H1 (cell line): Measurements from ENCODE around the gene IL12RB2. TPM values are rescaled to one million over a fixed set of nuclear protein-coding genes. Genes with fewer than 3 reads are reported as not detected.
"Not testable (repeated sequence)": the region's sequence is repeated elsewhere in the genome, so short reads cannot be mapped to it uniquely, and the experiment has no call there.

Source experiments
- CTCF ChIA-PET: fragments of 300-600 bp; sonication (Branson Sonifier 250); formaldehyde crosslinking; loops from one replicate; lab custom pipeline; 2021; ENCODE audit not compliant: partially characterized antibody; lab: Charles Lee
- POLR2A ChIA-PET: fragments of 300-600 bp; sonication (Branson Sonifier 250); formaldehyde crosslinking; loops from one replicate; lab custom pipeline; 2021; ENCODE audit warnings: inconsistent platforms; ENCODE audit not compliant: partially characterized antibody; lab: Charles Lee
- DNase-seq, 2 experiments: peaks; one replicate each; pipeline versions ENCODE4 v3.0.0 to v3.0.0-alpha.2; 2010 to 2022; ENCODE audit warnings: low spot score in 2 of 2, low read depth in 1 of 2, mixed read lengths in 1 of 2
- FAIRE-seq: peaks from 2 replicates; lab custom pipeline; 2011; peaks lifted over from hg19 to GRCh38; lab: Jason Lieb, UNC
- H2AFZ ChIP-seq: 2 replicates; pipeline ENCODE4 v1.8.1; 2012; ENCODE audit warnings: low read length, inconsistent platforms
- H2AK5ac ChIP-seq: 2 replicates; pipeline ENCODE4 v1.6.1; 2013; ENCODE audit warnings: low read depth, low read length
- H2BK120ac ChIP-seq: replicated peaks from 2 replicates; pipeline ENCODE3; 2013; ENCODE audit warnings: low read depth, low read length, inconsistent platforms
- H2BK12ac ChIP-seq: 2 replicates; pipeline ENCODE4 v1.6.1; 2013; ENCODE audit warnings: low read depth, low read length
- H2BK15ac ChIP-seq: 2 replicates; pipeline ENCODE4 v1.6.1; 2013; ENCODE audit warnings: low read length
- H2BK20ac ChIP-seq: 2 replicates; pipeline ENCODE4 v1.6.1; 2013; ENCODE audit warnings: low read length
- H2BK5ac ChIP-seq: 2 replicates; pipeline ENCODE4 v1.6.1; 2013; ENCODE audit warnings: low read depth, low read length
- H3K14ac ChIP-seq: 2 replicates; pipeline ENCODE4 v1.6.1; 2013; ENCODE audit warnings: inconsistent platforms; ENCODE audit not compliant: insufficient read length
- H3K18ac ChIP-seq: 2 replicates; pipeline ENCODE4 v1.6.1; 2013; ENCODE audit warnings: low read length; ENCODE audit errors: extremely low read depth
- H3K23ac ChIP-seq: 2 replicates; pipeline ENCODE4 v1.6.1; 2013; ENCODE audit warnings: inconsistent platforms; ENCODE audit not compliant: insufficient read length
- H3K23me2 ChIP-seq: 2 replicates; pipeline ENCODE4 v1.6.1; 2013; ENCODE audit warnings: low read depth, low read length
- H3K27ac ChIP-seq: 2 replicates; pipeline ENCODE4 v1.6.1; 2011; ENCODE audit warnings: low read depth, low read length, inconsistent platforms
- H3K27me3 ChIP-seq, 4 experiments: replicated peaks in 1 of 4; 1 replicate in 1 of 4; 2 replicates in 3 of 4; pipeline versions ENCODE4 v1.6.1 to v1.8.1; 2011 to 2013; ENCODE audit warnings: low read length in 3 of 4, mild to moderate bottlenecking in 3 of 4, inconsistent platforms in 2 of 4, mixed read lengths in 2 of 4, moderate library complexity in 1 of 4; ENCODE audit not compliant: control insufficient read depth in 3 of 4, insufficient read depth in 3 of 4; ENCODE audit errors: extremely low read depth in 1 of 4
- H3K36me3 ChIP-seq, 4 experiments: 2 replicates each; pipeline versions ENCODE4 v1.6.1 to v1.8.1; 2011 to 2013; ENCODE audit warnings: mild to moderate bottlenecking in 4 of 4, low read length in 3 of 4, moderate library complexity in 2 of 4, control low read depth in 1 of 4, inconsistent platforms in 1 of 4; ENCODE audit not compliant: insufficient read depth in 4 of 4, control insufficient read depth in 2 of 4
- H3K4ac ChIP-seq: replicated peaks from 2 replicates; pipeline ENCODE3; 2013; ENCODE audit warnings: low read length, low read depth, mixed read lengths, inconsistent platforms; ENCODE audit not compliant: insufficient read length
- H3K4me1 ChIP-seq, 4 experiments: replicated peaks in 1 of 4; 1 replicate in 1 of 4; 2 replicates in 3 of 4; pipeline versions ENCODE4 v1.6.1 to v1.8.1; 2011 to 2013; ENCODE audit warnings: low read length in 3 of 4, inconsistent platforms in 2 of 4, mixed read lengths in 1 of 4; ENCODE audit not compliant: insufficient read depth in 4 of 4, control insufficient read depth in 3 of 4
- H3K4me2 ChIP-seq, 2 experiments: 2 replicates each; pipeline versions ENCODE4 v1.6.1 to v1.8.1; 2011 to 2013; ENCODE audit warnings: low read depth in 2 of 2, low read length in 2 of 2, control low read depth in 1 of 2, inconsistent platforms in 1 of 2, mild to moderate bottlenecking in 1 of 2; ENCODE audit not compliant: insufficient read depth in 1 of 2
- H3K4me3 ChIP-seq, 4 experiments: fragments of 200-600, 300-600 bp in 1 of 4; sonication (generic), shearing (Covaris generic), sonication (Bioruptor Twin) in 1 of 4; 2 replicates each; pipeline versions ENCODE4 v1.5.1 to v1.8.1; 2011 to 2016; ENCODE audit warnings: low read length in 4 of 4, low read depth in 3 of 4, control low read depth in 2 of 4, inconsistent platforms in 2 of 4, mild to moderate bottlenecking in 2 of 4, mixed read lengths in 1 of 4, moderate library complexity in 1 of 4; ENCODE audit not compliant: insufficient read depth in 2 of 4; ENCODE audit errors: extremely low read depth in 1 of 4
- H3K56ac ChIP-seq: replicated peaks from 2 replicates; pipeline ENCODE3; 2013; ENCODE audit warnings: low read depth, mild to moderate bottlenecking, mixed read lengths, low read length, inconsistent platforms; ENCODE audit not compliant: insufficient read length
- H3K79me1 ChIP-seq: 2 replicates; pipeline ENCODE4 v1.6.1; 2013; ENCODE audit warnings: low read depth, low read length, control low read depth
- H3K79me2 ChIP-seq, 2 experiments: 2 replicates each; pipeline versions ENCODE4 v1.6.1 to v1.8.1; 2012 to 2013; ENCODE audit warnings: low read length in 2 of 2, mild to moderate bottlenecking in 2 of 2, inconsistent platforms in 1 of 2; ENCODE audit not compliant: insufficient read depth in 2 of 2, control insufficient read depth in 1 of 2
- H3K9ac ChIP-seq, 4 experiments: replicated peaks in 1 of 4; 1 replicate in 1 of 4; 2 replicates in 3 of 4; pipeline versions ENCODE4 v1.6.1 to v1.8.1; 2011 to 2013; ENCODE audit warnings: low read depth in 3 of 4, low read length in 3 of 4, control low read depth in 2 of 4, mild to moderate bottlenecking in 2 of 4, moderate library complexity in 2 of 4, inconsistent platforms in 1 of 4; ENCODE audit errors: extremely low read depth in 1 of 4
- H3K9me3 ChIP-seq, 2 experiments: 2 replicates each; pipeline versions ENCODE4 v1.6.1 to v1.8.1; 2012 to 2013; ENCODE audit warnings: mild to moderate bottlenecking in 2 of 2, moderate library complexity in 2 of 2, control low read depth in 1 of 2, inconsistent platforms in 1 of 2, low read depth in 1 of 2, low read length in 1 of 2, mixed read lengths in 1 of 2; ENCODE audit not compliant: insufficient read depth in 2 of 2
- H4K20me1 ChIP-seq, 2 experiments: replicated peaks in 1 of 2; 2 replicates each; pipeline versions ENCODE3 to v1.8.1; 2011 to 2013; ENCODE audit warnings: inconsistent platforms in 2 of 2, low read length in 2 of 2, mild to moderate bottlenecking in 1 of 2; ENCODE audit not compliant: insufficient read depth in 2 of 2, control insufficient read depth in 1 of 2
- H4K5ac ChIP-seq: 2 replicates; pipeline ENCODE4 v1.6.1; 2013; ENCODE audit warnings: low read length, low read depth, mixed read lengths, inconsistent platforms; ENCODE audit not compliant: insufficient read length
- H4K8ac ChIP-seq: 2 replicates; pipeline ENCODE4 v1.8.0; 2013; ENCODE audit warnings: mild to moderate bottlenecking, moderate library complexity, low read length, inconsistent platforms; ENCODE audit not compliant: insufficient read depth; ENCODE audit errors: extremely low read depth
- H4K91ac ChIP-seq: replicated peaks from 2 replicates; pipeline ENCODE3; 2013; ENCODE audit warnings: low read length, mixed read lengths, inconsistent platforms; ENCODE audit not compliant: insufficient read length
- WGBS, 2 experiments: shearing (Covaris generic) in 1 of 2; methylation state at CpG; one replicate each; pipeline versions ENCODE4 v1.1.6 to v1.1.7; 2013 to 2015; ENCODE audit warnings: low lambda C conversion rate in 2 of 2, mixed read lengths in 2 of 2, inconsistent platforms in 1 of 2, low coverage in 1 of 2, missing lambda C conversion rate in 1 of 2; ENCODE audit not compliant: insufficient replicate concordance in 2 of 2, insufficient coverage in 1 of 2, insufficient read length in 1 of 2; ENCODE audit errors: extremely low coverage in 1 of 2, missing lambda C conversion rate in 1 of 2; 5-methylcytosine and 5-hydroxymethylcytosine counted together
- polyA plus RNA-seq, 7 experiments: library from polyadenylated mRNA; depleted of rRNA in 3 of 7; stranded (reverse) in 5 of 7; unstranded in 2 of 7; fragments of >200 nt in 5 of 7; fragments of 200-250 nt in 2 of 7; gene quantifications; 1 replicate in 5 of 7; 2 replicates in 1 of 7; 4 replicates in 1 of 7; pipeline versions ENCODE4 v1.2.1 to v1.2.3, GENCODE V29; 2011 to 2013; ENCODE audit warnings: missing spikeins in 2 of 7, mixed read lengths in 2 of 7
- small RNA-seq: library from polyadenylated mRNA; stranded (forward); fragments of <200 nt; extraction: miRNeasy Mini kit (QIAGEN cat#:217004); gene quantifications from one replicate; pipeline ENCODE3, GENCODE V24; 2013; ENCODE audit not compliant: insufficient read depth
- total RNA-seq: library from RNA; stranded (reverse); fragmentation: NEBNext Ultra II Directional; extraction: Animal tissue kit (Norgen Biotek cat#: 25700); gene quantifications from 2 replicates; pipeline ENCODE4 v1.2.1, GENCODE V29; 2021

The IL12RB2 gene
- total and polyA plus RNA-seq, 2 of the 8 experiments (the other 6 are each of a cell fraction or from before 2014, with no cell fraction given) = 1.4 TPM

- not testable (repeated sequence) for H3K4me1 ChIP-seq, H3K18ac ChIP-seq, H2BK5ac ChIP-seq, H4K20me1 ChIP-seq, H3K79me2 ChIP-seq, H3K14ac ChIP-seq, H3K9me3 ChIP-seq, H2AK5ac ChIP-seq, H3K23me2 ChIP-seq, H2BK15ac ChIP-seq, H3K4ac ChIP-seq, H3K36me3 ChIP-seq, H3K56ac ChIP-seq, H4K8ac ChIP-seq, H3K27me3 ChIP-seq, H2BK12ac ChIP-seq, H4K91ac ChIP-seq, H3K4me3 ChIP-seq, H3K79me1 ChIP-seq, H4K5ac ChIP-seq, H3K9ac ChIP-seq, H3K23ac ChIP-seq, H2AFZ ChIP-seq, H2BK20ac ChIP-seq, H3K4me2 ChIP-seq, DNase-seq, H2BK120ac ChIP-seq, FAIRE-seq, H3K27ac ChIP-seq
- 94% methylated on average over 4 of the region's 5 CpGs; no CpG with 5 or more reads in 1 of the 2 experiments for WGBS, 2 experiments
- ChIA-PET POLR2A (interaction anchor here (1.7 kb wide), 1 partner anchor 16 kb away, joined by 3 read pairs; the partner anchor contains the start of gene SERBP1), CTCF (interaction anchor here (0.7 to 1.1 kb wide), 2 partner anchors 86 to 233 kb away, joined by 3 read pairs; no protein-coding TSS in a partner anchor)
Observed at GRCh38 chr1:67446014-67446413, 138.3 kb downstream of the IL12RB2 start.

Small RNAs within 50 kb of the gene (small RNA-seq; reads per million reads assigned to genes)
- gene RNU4ATAC4P (not detected), gene RNU6-387P (0.69 reads per million)

Other genes with a start within 250 kb of the IL12RB2 start
- not detected in 2 replicates for gene C1orf141, start 172.9 kb upstream of the IL12RB2 start, total RNA-seq
- gene C1orf141, start 172.9 kb upstream of the IL12RB2 start, polyA plus RNA-seq (2011; rRNA removed) = not detected in 2 replicates
- gene IL23R, start 141.4 kb upstream of the IL12RB2 start, total RNA-seq = not detected in 2 replicates
- gene IL23R, start 141.4 kb upstream of the IL12RB2 start, polyA plus RNA-seq (2011; rRNA removed) = not detected in 2 replicates
- 536 and 539 TPM in 2 replicates for gene SERBP1, start 122.5 kb downstream of the IL12RB2 start, total RNA-seq
- 220 and 229 TPM in 2 replicates for gene SERBP1, start 122.5 kb downstream of the IL12RB2 start, polyA plus RNA-seq (2011; rRNA removed)